HEK293T (cell line): ENCODE data around the gene TBK1.

Experiments
- CTCF ChIA-PET: fragments of 350-600 bp; formaldehyde crosslinking; extraction: SDS; loops from one replicate; lab custom pipeline; 2021; ENCODE audit warnings: antibody characterized with exemption, inconsistent platforms; lab: Yijun Ruan, JAX
- POLR2A ChIA-PET: fragments of 350-600 bp; formaldehyde crosslinking; extraction: SDS; loops from one replicate; lab custom pipeline; 2020; ENCODE audit warnings: antibody characterized with exemption, inconsistent platforms; lab: Yijun Ruan, JAX
- DNase-seq: peaks from one replicate; pipeline ENCODE4 v3.0.0; 2012; ENCODE audit warnings: mixed read lengths; ENCODE audit errors: extremely low spot score
- ARNT ChIP-seq: fragments of 450-650 bp; IDR thresholded peaks from 2 replicates; pipeline ENCODE4 v1.6.1; 2017; ENCODE audit warnings: mild to moderate bottlenecking
- BHLHE40 ChIP-seq: fragments of 450-650 bp; IDR thresholded peaks from 2 replicates; pipeline ENCODE4 v1.6.1; 2016; ENCODE audit warnings: mild to moderate bottlenecking, moderate library complexity, borderline replicate concordance
- CTBP1 ChIP-seq: fragments of 450-650 bp; IDR thresholded peaks from 2 replicates; pipeline ENCODE4 v1.6.1; 2016; ENCODE audit warnings: borderline replicate concordance
- ELF4 ChIP-seq: fragments of 450-650 bp; IDR thresholded peaks from 2 replicates; pipeline ENCODE4 v1.6.1; 2017; ENCODE audit warnings: antibody characterized with exemption
- FOXA1 ChIP-seq: fragments of 450-650 bp; IDR thresholded peaks from 2 replicates; pipeline ENCODE4 v1.6.1; 2016; ENCODE audit warnings: mild to moderate bottlenecking
- FOXK2 ChIP-seq: fragments of 450-650 bp; IDR thresholded peaks from 2 replicates; pipeline ENCODE4 v1.6.1; 2016; ENCODE audit warnings: mild to moderate bottlenecking
- FOXM1 ChIP-seq: fragments of 450-650 bp; IDR thresholded peaks from 2 replicates; pipeline ENCODE4 v1.6.1; 2017; ENCODE audit warnings: mild to moderate bottlenecking, borderline replicate concordance
- HDGF ChIP-seq: fragments of 450-650 bp; IDR thresholded peaks from 2 replicates; pipeline ENCODE4 v1.6.1; 2017; ENCODE audit warnings: antibody characterized with exemption, borderline replicate concordance
- L3MBTL2 ChIP-seq: fragments of 450-650 bp; conservative IDR thresholded peaks from 2 replicates; pipeline ENCODE4 v1.6.1; 2016; ENCODE audit warnings: mild to moderate bottlenecking
- LEF1 ChIP-seq: fragments of 450-650 bp; IDR thresholded peaks from 2 replicates; pipeline ENCODE4 v1.6.1; 2017; ENCODE audit warnings: mild to moderate bottlenecking, borderline replicate concordance
- NFRKB ChIP-seq: fragments of 450-650 bp; IDR thresholded peaks from 2 replicates; pipeline ENCODE4 v1.6.1; 2016; ENCODE audit warnings: mild to moderate bottlenecking, moderate library complexity
- SP1 ChIP-seq: fragments of 450-650 bp; IDR thresholded peaks from 2 replicates; pipeline ENCODE4 v1.6.1; 2017
- SUZ12 ChIP-seq: fragments of 450-650 bp; IDR thresholded peaks from 2 replicates; pipeline ENCODE4 v1.6.1; 2016; ENCODE audit warnings: mild to moderate bottlenecking
- TARDBP ChIP-seq: fragments of 450-650 bp; IDR thresholded peaks from 2 replicates; pipeline ENCODE4 v1.6.1; 2016
- ZNF384 ChIP-seq: fragments of 450-650 bp; IDR thresholded peaks from 2 replicates; pipeline ENCODE4 v1.6.1; 2016
- TF ChIP-seq, protein P1 (sequence below): fragments of 450-650 bp; IDR thresholded peaks from 2 replicates; pipeline ENCODE4 v1.6.1; 2016

Gene TBK1

DNA sequence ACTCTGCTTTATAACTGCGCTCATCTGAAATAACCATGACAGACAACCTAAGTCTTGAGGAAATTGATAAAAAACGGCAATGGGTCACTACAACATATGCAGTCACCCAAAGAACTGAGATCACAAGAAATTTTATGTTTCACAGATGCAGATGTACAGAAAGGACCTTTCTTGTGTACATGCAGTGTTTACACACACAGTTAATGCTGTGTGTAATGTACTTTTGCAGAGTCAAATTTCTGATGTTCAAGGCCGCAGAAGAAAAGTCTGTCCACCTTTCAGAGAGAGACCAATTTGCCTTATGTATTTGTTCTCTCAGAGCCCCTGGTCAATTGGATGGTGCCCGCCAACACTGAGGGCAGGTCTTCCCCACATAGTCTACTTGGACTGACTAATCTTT lies 23.0 kb upstream of the TBK1 start:
- TF ChIP-seq ELF4 (no peak), CTBP1 (no peak), TARDBP (no peak)
- TF ChIP-seq, protein P1, sequence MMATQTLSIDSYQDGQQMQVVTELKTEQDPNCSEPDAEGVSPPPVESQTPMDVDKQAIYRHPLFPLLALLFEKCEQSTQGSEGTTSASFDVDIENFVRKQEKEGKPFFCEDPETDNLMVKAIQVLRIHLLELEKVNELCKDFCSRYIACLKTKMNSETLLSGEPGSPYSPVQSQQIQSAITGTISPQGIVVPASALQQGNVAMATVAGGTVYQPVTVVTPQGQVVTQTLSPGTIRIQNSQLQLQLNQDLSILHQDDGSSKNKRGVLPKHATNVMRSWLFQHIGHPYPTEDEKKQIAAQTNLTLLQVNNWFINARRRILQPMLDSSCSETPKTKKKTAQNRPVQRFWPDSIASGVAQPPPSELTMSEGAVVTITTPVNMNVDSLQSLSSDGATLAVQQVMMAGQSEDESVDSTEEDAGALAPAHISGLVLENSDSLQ = no peak
- no peak for DNase-seq
- POLR2A ChIA-PET = interaction anchor here (0.8 kb wide), 1 partner anchor 45 kb away, joined by 3 read pairs; no protein-coding TSS in a partner anchor
- CTCF ChIA-PET = no interaction called here

GRCh38 chr12:64430886-64431285 lies 21.0 kb upstream of the TBK1 start:
- ChIA-PET CTCF (no interaction called here), POLR2A (no interaction called here)
- DNase-seq = no peak
- no peak for TF ChIP-seq BHLHE40
- no peak for TF ChIP-seq FOXA1
- TF ChIP-seq NFRKB = no peak
- TF ChIP-seq, protein P1 = no peak
- no peak for TF ChIP-seq HDGF
- TF ChIP-seq TARDBP = no peak
- no peak for TF ChIP-seq LEF1
- TF ChIP-seq L3MBTL2 = no peak
- TF ChIP-seq ZNF384 = no peak
- TF ChIP-seq FOXK2 = no peak
- TF ChIP-seq SP1 = no peak
- TF ChIP-seq ELF4 = no peak
- TF ChIP-seq FOXM1 = no peak

DNA sequence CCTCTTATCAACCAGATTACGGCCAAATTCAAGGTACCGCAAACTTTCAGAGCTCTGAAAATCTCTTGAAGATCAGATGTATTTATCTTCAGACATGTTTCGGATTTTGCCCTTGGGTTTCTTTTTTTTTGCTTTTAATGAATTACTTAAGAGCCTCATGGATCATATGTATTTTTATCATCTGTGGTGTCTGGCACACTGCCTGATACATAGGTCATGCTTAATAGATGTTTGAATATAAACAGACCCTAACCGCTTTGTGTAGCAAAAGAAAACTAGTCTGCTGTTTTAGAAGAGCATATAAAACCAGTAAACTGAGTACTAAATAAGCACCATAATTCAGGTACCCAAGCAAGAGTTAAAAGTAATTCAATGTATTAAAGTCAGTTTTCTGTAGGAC lies 20.1 kb upstream of the TBK1 start:
- ChIA-PET CTCF (no interaction called here), POLR2A (no interaction called here)
- DNase-seq = no peak
- TF ChIP-seq CTBP1 (no peak), FOXA1 (no peak), NFRKB (no peak), ZNF384 (no peak), FOXK2 (no peak), HDGF (no peak), SUZ12 (no peak), ELF4 (no peak), TARDBP (no peak), BHLHE40 (no peak), LEF1 (no peak)

GRCh38 chr12:64433915-64434314 lies 18.0 kb upstream of the TBK1 start:
- ChIA-PET CTCF (no interaction called here), POLR2A (no interaction called here)
- TF ChIP-seq ARNT (no peak), SP1 (no peak), ELF4 (no peak), NFRKB (no peak), FOXM1 (no peak), HDGF (no peak), FOXK2 (no peak), LEF1 (no peak), CTBP1 (no peak), SUZ12 (no peak), BHLHE40 (no peak), TARDBP (no peak), L3MBTL2 (no peak), FOXA1 (no peak), ZNF384 (no peak)
- TF ChIP-seq, protein P1 = no peak
- no peak for DNase-seq

- DNase-seq = no peak
- ChIA-PET CTCF (no interaction called here), POLR2A (interaction anchor here (0.6 kb wide), 1 partner anchor 36 kb away, joined by 3 read pairs; the partner anchor contains the start of gene XPOT)
- TF ChIP-seq NFRKB = no peak
- TF ChIP-seq SP1 = no peak
- TF ChIP-seq CTBP1 = no peak
- TF ChIP-seq FOXM1 = no peak
- TF ChIP-seq ZNF384 = no peak
- no peak for TF ChIP-seq BHLHE40
- TF ChIP-seq, protein P1 = no peak
- no peak for TF ChIP-seq FOXK2
- TF ChIP-seq ARNT = no peak
- TF ChIP-seq ELF4 = no peak
- no peak for TF ChIP-seq FOXA1
These were observed 11.8 kb upstream of the TBK1 start for GRCh38 chr12:64440100-64440499.

DNA sequence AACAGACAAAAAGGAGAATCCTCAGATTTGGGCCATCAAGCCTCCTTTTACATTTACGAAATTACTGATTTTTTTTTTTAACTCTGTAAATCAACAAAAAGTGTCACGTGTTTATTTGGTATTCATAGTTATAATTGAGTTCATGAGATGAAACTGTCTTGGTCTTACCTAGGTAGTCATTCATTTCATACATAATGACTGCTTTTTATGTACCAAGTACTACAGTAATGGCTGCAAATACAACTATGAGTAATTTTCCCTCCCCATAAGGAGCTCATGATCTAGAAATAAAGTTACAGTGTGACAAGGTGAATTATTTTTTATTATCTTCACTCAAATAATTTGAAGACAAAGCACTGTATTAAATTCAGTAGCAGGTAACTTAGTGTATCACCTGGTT lies 6.4 kb upstream of the TBK1 start:
- POLR2A ChIA-PET = no interaction called here

More for the DNA sequence above, 6.4 kb upstream of the TBK1 start:
- CTCF ChIA-PET = no interaction called here
- DNase-seq = no peak
- no peak for TF ChIP-seq HDGF
- no peak for TF ChIP-seq SUZ12
- no peak for TF ChIP-seq SP1
- TF ChIP-seq FOXK2 = no peak
- no peak for TF ChIP-seq ELF4
- TF ChIP-seq ZNF384 = no peak
- TF ChIP-seq NFRKB = no peak
- no peak for TF ChIP-seq ARNT
- TF ChIP-seq LEF1 = no peak
- no peak for TF ChIP-seq TARDBP
- TF ChIP-seq, protein P1 = no peak
- no peak for TF ChIP-seq CTBP1
- no peak for TF ChIP-seq L3MBTL2
- TF ChIP-seq BHLHE40 = no peak
- no peak for TF ChIP-seq FOXM1
- TF ChIP-seq FOXA1 = no peak
